Stimulated activated naive CD8-positive, alpha-beta T cell treated with anti-CD3 and anti-CD28 coated beads, Interleukin-15, Interleukin-2, amounts not matched to agents 100 ng/mL and 50 ng/mL, for 24 hours (primary cell): ENCODE measurements around the gene EYA4.

Source experiments
- H3K27ac Mint-ChIP-seq: one replicate; pipeline ENCODE4 v1.8.0; 2021; ENCODE audit warnings: mild to moderate bottlenecking, mixed read lengths
- H3K27me3 Mint-ChIP-seq: one replicate; pipeline ENCODE4 v1.8.0; 2021; ENCODE audit warnings: mixed read lengths
- H3K36me3 Mint-ChIP-seq: one replicate; pipeline ENCODE4 v1.8.0; 2021; ENCODE audit warnings: low read depth, mixed read lengths
- H3K4me1 Mint-ChIP-seq: one replicate; pipeline ENCODE4 v1.8.0; 2021; ENCODE audit warnings: low read depth, mixed read lengths
- H3K4me3 Mint-ChIP-seq: one replicate; pipeline ENCODE4 v1.8.0; 2021; ENCODE audit warnings: mild to moderate bottlenecking, mixed read lengths
- H3K9me3 Mint-ChIP-seq: one replicate; pipeline ENCODE4 v1.8.0; 2021; ENCODE audit warnings: mixed read lengths

The EYA4 gene

GRCh38 chr6:133257545-133258105 lies 16.5 kb downstream of the EYA4 start:
- Mint-ChIP-seq H3K27me3 (peaks cover 4% of the 10 kb centered on the region), H3K27ac (no peak overlapping the region), H3K4me1 (no peaks in the 10 kb centered on the region), H3K36me3 (no peaks in the 10 kb centered on the region), H3K4me3 (no peak overlapping the region), H3K9me3 (no peaks in the 10 kb centered on the region)

DNA sequence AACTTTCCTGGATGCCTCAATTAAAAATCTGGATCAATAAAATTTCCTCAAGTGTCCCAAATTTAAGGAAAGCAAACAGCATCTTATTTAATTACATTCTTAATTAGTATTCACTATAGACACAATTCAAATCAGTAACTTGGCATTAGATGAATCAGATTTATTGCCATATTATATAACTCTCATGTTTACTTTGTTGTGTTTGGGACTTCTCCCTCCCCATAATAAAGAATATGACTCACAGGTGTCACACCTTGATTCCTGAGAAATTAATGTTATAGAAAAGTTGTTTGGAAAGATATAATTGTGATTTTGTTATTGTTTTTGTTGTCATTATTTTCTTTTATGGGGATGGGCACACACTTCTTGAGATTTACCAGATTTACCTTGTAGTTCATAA lies 18.4 kb downstream of the EYA4 start:
- Mint-ChIP-seq H3K9me3 (no peaks in the 10 kb centered on the region), H3K27me3 (no peaks in the 10 kb centered on the region), H3K36me3 (no peaks in the 10 kb centered on the region), H3K4me1 (no peaks in the 10 kb centered on the region), H3K27ac (no peak overlapping the region), H3K4me3 (no peak overlapping the region)

DNA sequence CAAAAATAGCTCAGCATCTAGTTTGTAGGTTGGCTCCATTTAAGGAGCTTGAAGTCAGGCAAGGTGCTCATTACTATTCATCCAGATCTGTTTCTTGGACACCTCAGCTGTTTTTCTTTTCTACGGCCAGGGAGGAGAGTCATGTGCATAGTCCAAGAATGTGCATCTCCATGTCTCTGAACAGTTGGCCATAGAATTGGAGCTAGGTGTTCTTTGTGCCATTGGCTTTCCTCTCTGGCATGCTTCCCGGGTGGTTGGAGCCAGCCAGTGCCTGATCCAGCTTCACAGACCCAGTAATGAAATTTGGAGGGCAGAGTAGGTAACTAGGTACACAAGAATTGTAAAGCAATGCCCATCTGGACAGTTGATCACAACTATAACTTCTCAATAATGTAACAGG lies 21.6 kb downstream of the EYA4 start:
- H3K4me3 Mint-ChIP-seq: no peak overlapping the region
- no peak overlapping the region for H3K27ac Mint-ChIP-seq
- no peaks in the 10 kb centered on the region for H3K27me3 Mint-ChIP-seq
- no peaks in the 10 kb centered on the region for H3K4me1 Mint-ChIP-seq
- H3K9me3 Mint-ChIP-seq: no peaks in the 10 kb centered on the region
- H3K36me3 Mint-ChIP-seq: no peaks in the 10 kb centered on the region

DNA sequence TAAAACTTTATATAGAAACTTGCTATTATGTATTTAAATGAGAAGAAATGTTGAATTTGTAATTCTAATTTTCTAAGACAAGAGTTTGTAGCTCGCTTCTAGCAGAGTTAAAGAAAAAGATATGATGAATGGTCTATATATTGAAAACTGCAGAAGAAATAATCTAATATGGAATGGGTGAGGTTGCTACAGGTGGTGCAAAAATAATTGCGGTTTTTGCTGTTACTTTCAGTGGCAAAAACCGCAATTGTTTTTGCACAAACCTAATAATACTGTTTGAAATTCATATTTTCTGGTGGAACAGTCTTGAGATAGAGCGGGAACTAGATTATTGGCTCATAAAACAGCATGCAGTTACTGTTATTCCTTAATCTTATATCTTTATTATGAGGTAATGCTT lies 23.9 kb downstream of the EYA4 start:
- Mint-ChIP-seq H3K36me3 (no peaks in the 10 kb centered on the region), H3K9me3 (no peaks in the 10 kb centered on the region), H3K27ac (no peak overlapping the region)

DNA sequence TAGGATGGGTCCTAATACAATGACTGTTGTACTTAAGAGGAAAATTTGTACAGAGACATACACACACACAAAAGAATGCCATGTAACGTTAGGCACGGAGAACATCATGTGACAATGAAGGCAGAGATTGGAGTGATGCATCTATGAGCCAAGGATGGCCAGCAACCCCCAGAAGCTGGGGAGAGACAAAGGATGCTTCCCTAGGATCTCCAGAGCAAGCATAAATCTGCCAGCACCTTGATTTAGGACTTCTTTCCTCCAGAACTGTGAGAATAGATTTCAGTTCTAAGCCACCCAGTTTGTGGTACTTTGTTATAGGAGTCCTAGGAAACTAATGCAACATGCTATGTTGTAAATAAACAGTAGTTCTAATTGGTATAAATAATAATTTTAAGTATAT lies 25.0 kb downstream of the EYA4 start:
- H3K9me3 Mint-ChIP-seq: no peaks in the 10 kb centered on the region
- no peaks in the 10 kb centered on the region for H3K4me1 Mint-ChIP-seq
- no peaks in the 10 kb centered on the region for H3K27me3 Mint-ChIP-seq
- no peak overlapping the region for H3K27ac Mint-ChIP-seq
- H3K4me3 Mint-ChIP-seq: no peak overlapping the region
- no peaks in the 10 kb centered on the region for H3K36me3 Mint-ChIP-seq

More for the DNA sequence above, 23.9 kb downstream of the EYA4 start:
- Mint-ChIP-seq H3K27me3 (no peaks in the 10 kb centered on the region), H3K4me1 (no peaks in the 10 kb centered on the region), H3K4me3 (no peak overlapping the region)

DNA sequence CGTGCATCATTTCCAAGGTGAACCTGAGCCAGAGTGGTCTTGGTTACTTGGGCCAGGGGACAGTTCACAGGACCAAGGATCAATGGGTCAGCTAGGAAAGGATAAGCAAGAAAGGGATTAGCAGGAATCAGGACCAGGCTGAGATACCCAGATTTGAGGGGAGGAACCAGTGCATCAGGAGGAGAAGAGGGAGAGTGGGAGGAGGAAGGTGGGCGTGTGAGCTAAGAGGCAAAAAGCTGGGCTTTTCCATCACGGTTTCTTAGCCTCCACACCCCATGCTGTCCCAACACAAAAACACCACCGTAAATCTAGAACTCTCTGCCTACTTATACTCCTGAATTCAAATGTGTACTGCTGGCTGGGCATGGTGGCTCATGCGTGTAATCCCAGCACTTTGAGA lies 27.5 kb downstream of the EYA4 start:
- H3K27me3 Mint-ChIP-seq: no peaks in the 10 kb centered on the region
- no peaks in the 10 kb centered on the region for H3K4me1 Mint-ChIP-seq

DNA sequence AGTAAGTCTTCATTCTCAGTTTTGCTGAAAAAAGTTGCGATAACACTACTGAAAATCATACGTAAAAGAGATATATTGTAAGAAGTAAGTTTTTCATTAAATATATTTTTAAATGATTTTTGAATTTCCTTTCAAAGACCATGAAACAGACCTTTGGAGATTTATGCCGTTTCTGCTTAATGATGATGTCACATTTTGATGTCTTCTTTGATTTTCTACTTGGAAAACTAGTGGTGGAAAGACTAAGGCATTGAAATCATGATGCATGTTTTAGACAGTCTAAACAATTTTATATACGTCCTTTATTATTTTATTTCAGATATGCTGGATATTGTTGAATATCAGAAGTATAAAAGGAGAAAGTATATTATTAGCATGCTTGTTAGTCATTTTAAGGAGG lies 33.7 kb downstream of the EYA4 start:
- H3K36me3 Mint-ChIP-seq: no peaks in the 10 kb centered on the region

More for the DNA sequence above, 27.5 kb downstream of the EYA4 start:
- H3K4me3 Mint-ChIP-seq: no peak overlapping the region
- no peaks in the 10 kb centered on the region for H3K9me3 Mint-ChIP-seq
- H3K36me3 Mint-ChIP-seq: no peaks in the 10 kb centered on the region
- H3K27ac Mint-ChIP-seq: no peak overlapping the region

DNA sequence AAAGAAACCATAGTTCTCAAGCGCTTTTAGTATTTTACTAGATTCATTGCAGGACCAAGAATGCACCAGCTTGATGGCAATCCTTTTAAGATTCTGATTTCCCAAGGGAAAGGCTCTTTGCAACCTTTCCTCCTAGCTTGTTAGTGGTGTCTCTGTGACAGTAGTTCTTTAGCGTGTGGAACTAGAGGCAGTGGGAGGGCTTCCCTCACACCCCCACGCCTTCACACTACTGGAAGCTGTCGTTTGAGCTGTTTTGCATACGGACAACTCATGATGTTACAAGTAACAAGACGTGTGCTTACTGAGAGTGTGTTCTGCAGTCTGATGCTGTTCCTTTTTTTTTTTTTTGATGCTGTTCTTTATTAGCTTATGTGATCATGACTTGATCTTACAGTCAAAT lies 34.1 kb downstream of the EYA4 start:
- no peak overlapping the region for H3K4me3 Mint-ChIP-seq
- H3K9me3 Mint-ChIP-seq: no peaks in the 10 kb centered on the region
- H3K27ac Mint-ChIP-seq: no peak overlapping the region
- no peaks in the 10 kb centered on the region for H3K4me1 Mint-ChIP-seq
- H3K27me3 Mint-ChIP-seq: no peaks in the 10 kb centered on the region
- H3K36me3 Mint-ChIP-seq: no peaks in the 10 kb centered on the region

More for the DNA sequence above, 33.7 kb downstream of the EYA4 start:
- Mint-ChIP-seq H3K27me3 (no peaks in the 10 kb centered on the region), H3K27ac (no peak overlapping the region), H3K9me3 (no peaks in the 10 kb centered on the region), H3K4me3 (no peak overlapping the region), H3K4me1 (no peaks in the 10 kb centered on the region)

DNA sequence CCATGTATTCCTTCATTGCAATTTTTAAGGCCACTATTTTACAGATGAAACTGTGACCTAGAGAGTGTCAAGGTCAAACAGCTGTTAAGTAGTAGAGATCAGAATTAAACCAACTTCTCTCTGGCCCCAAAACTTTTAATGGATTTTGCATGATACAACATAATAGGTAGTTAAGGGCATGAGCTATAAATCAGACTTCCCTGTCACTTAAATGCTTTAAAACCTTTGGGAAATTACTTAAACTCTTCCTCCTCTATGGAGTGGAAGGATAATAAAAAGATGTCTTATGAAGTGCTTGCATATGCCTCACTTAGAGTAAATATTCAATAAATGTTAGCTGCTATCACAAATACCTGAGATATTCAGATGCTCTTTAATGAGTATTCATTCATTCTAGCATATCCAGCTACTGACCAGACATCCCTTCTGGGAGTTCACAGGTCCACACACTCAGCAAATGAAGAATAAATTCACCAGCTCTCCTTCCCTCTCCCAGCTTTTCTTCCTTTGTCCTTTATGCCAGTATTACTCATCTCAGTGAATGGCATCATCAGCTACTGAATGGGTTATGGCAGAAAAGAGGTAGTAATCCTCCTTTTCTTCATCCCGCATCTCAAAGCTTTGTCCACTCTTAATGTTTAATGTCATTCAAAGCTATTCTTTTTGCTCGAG lies 36.2 kb downstream of the EYA4 start:
- Mint-ChIP-seq H3K9me3 (no peaks in the 10 kb centered on the region), H3K4me3 (no peak overlapping the region), H3K36me3 (no peaks in the 10 kb centered on the region), H3K27me3 (no peaks in the 10 kb centered on the region), H3K27ac (no peak overlapping the region), H3K4me1 (no peaks in the 10 kb centered on the region)

- Mint-ChIP-seq H3K36me3 (no peaks in the 10 kb centered on the region), H3K4me1 (no peaks in the 10 kb centered on the region), H3K27me3 (no peaks in the 10 kb centered on the region), H3K9me3 (no peaks in the 10 kb centered on the region), H3K4me3 (no peak overlapping the region), H3K27ac (no peak overlapping the region)
These were observed 36.9 kb downstream of the EYA4 start for GRCh38 chr6:133277900-133278545.

DNA sequence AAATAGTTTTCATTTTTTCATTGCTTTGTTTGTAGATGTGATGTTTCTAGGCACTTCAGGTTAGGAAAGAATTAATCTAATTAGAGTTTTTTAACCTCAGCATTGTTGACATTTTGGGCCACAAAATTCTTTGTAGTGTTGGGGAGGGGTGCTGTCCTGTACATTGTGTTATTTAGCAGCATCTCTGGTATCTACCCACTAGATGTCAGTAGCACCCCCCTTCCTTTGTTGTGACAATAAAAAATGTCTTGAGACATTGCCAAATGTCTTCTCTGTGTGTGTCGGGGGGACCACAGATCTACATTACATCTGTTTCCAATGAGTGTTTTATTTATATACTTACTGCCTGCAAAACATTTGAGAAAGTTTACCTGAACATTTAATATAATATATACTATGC lies 45.6 kb downstream of the EYA4 start:
- Mint-ChIP-seq H3K27me3 (peaks cover 6% of the 10 kb centered on the region), H3K4me3 (no peak overlapping the region)

DNA sequence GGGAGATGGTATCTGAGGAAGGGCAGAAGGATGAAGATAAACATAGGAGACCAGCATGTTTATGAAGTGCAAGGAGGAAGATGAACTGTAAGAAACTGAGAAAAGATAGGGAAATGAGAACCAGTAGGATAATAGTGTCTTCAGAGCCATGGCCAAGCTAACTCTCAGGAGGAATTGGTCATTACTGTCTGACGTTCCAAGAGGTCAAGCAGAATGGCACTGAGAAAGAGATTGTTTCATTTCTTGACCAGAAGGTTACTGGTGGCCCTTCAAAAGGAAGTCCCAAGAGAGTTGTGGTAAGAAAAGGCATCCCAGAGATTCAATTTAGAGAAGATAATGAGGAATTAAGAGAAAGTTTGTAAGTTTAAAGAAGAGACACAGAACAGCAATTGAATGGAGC lies 47.5 kb downstream of the EYA4 start:
- H3K4me1 Mint-ChIP-seq: no peaks in the 10 kb centered on the region
- no peaks in the 10 kb centered on the region for H3K9me3 Mint-ChIP-seq
- no peak overlapping the region for H3K27ac Mint-ChIP-seq
- H3K36me3 Mint-ChIP-seq: no peaks in the 10 kb centered on the region
- no peak overlapping the region for H3K4me3 Mint-ChIP-seq
- peaks cover 5% of the 10 kb centered on the region for H3K27me3 Mint-ChIP-seq

More for the DNA sequence above, 45.6 kb downstream of the EYA4 start:
- H3K27ac Mint-ChIP-seq: no peak overlapping the region
- no peaks in the 10 kb centered on the region for H3K9me3 Mint-ChIP-seq
- no peaks in the 10 kb centered on the region for H3K4me1 Mint-ChIP-seq
- H3K36me3 Mint-ChIP-seq: no peaks in the 10 kb centered on the region

GRCh38 chr6:133289733-133290306 lies 48.7 kb downstream of the EYA4 start:
- Mint-ChIP-seq H3K27me3 (no peaks in the 10 kb centered on the region), H3K27ac (no peak overlapping the region), H3K4me1 (no peaks in the 10 kb centered on the region), H3K9me3 (no peaks in the 10 kb centered on the region), H3K4me3 (no peak overlapping the region), H3K36me3 (no peaks in the 10 kb centered on the region)

- H3K27ac Mint-ChIP-seq: no peak overlapping the region
- H3K36me3 Mint-ChIP-seq: no peaks in the 10 kb centered on the region
- H3K4me3 Mint-ChIP-seq: no peak overlapping the region
- no peaks in the 10 kb centered on the region for H3K9me3 Mint-ChIP-seq
- H3K4me1 Mint-ChIP-seq: no peaks in the 10 kb centered on the region
- no peaks in the 10 kb centered on the region for H3K27me3 Mint-ChIP-seq
These were observed 49.8 kb downstream of the EYA4 start for GRCh38 chr6:133290930-133291329.

DNA sequence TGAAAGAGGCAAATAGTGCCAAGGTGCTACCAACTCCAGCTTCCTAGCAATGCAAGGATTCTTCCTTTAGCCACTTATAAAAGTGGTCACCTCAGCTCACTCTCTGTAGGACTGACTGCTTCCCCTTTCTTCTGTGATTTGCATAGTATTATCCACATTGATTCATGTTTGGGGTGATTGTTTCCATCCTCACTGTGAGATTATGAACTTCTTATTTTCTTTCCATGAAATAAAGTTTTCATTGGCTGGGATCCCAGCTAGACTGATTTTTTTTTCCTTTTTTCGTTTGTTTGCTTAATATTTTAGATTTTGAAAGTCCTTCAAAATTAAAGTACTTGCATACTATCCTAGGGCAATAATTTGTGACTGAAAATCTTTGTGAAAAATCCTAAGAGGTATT lies 50.5 kb downstream of the EYA4 start:
- no peaks in the 10 kb centered on the region for H3K9me3 Mint-ChIP-seq
- H3K4me1 Mint-ChIP-seq: no peaks in the 10 kb centered on the region
- no peak overlapping the region for H3K4me3 Mint-ChIP-seq
- no peak overlapping the region for H3K27ac Mint-ChIP-seq
- no peaks in the 10 kb centered on the region for H3K27me3 Mint-ChIP-seq
- H3K36me3 Mint-ChIP-seq: no peaks in the 10 kb centered on the region
